Activated naive CD4-positive, alpha-beta T cell treated with anti-CD3 and anti-CD28 coated beads, Interleukin-2, amount 10 ng/mL, durations not matched to agents 7 days and 5 days (primary cell): ENCODE data around the gene DIPK1C.

Experiments used
- CTCF ChIA-PET: fragments of 350-600 bp; sonication (Branson Sonifier 250); formaldehyde crosslinking; loops from one replicate; lab custom pipeline; 2021; ENCODE audit warnings: antibody characterized with exemption; lab: Charles Lee
- DNase-seq: peaks from one replicate; pipeline ENCODE4 v3.0.0-alpha.2; 2020
- H3K27ac Mint-ChIP-seq: one replicate; pipeline ENCODE4 v1.8.0; 2021; ENCODE audit warnings: mild to moderate bottlenecking, moderate library complexity, mixed read lengths
- H3K27me3 Mint-ChIP-seq: one replicate; pipeline ENCODE4 v1.8.0; 2021; ENCODE audit warnings: mild to moderate bottlenecking, mixed read lengths
- H3K36me3 Mint-ChIP-seq: one replicate; pipeline ENCODE4 v1.8.0; 2021; ENCODE audit warnings: mixed read lengths
- H3K4me1 Mint-ChIP-seq: one replicate; pipeline ENCODE4 v1.8.0; 2021; ENCODE audit warnings: mixed read lengths
- H3K4me3 Mint-ChIP-seq: one replicate; pipeline ENCODE4 v1.8.0; 2021; ENCODE audit warnings: mild to moderate bottlenecking, moderate library complexity, mixed read lengths
- H3K9me3 Mint-ChIP-seq: one replicate; pipeline ENCODE4 v1.8.0; 2021; ENCODE audit warnings: mixed read lengths

The DIPK1C gene

GRCh38 chr18:74477771-74478170, 20.7 kb upstream of the DIPK1C start:
- CTCF ChIA-PET, result no interaction called here
- H3K27me3 Mint-ChIP-seq, result peaks cover 32% of the 10 kb centered on the region
- no peak overlapping the region for H3K27ac Mint-ChIP-seq
- H3K36me3 Mint-ChIP-seq, result no peaks in the 10 kb centered on the region
- H3K4me3 Mint-ChIP-seq, result no peak overlapping the region
- DNase-seq, result no peak
- no peaks in the 10 kb centered on the region for H3K9me3 Mint-ChIP-seq
- no peaks in the 10 kb centered on the region for H3K4me1 Mint-ChIP-seq

- no peak overlapping the region for H3K27ac Mint-ChIP-seq
- H3K4me3 Mint-ChIP-seq, result no peak overlapping the region
- no peaks in the 10 kb centered on the region for H3K9me3 Mint-ChIP-seq
- no peaks in the 10 kb centered on the region for H3K36me3 Mint-ChIP-seq
- CTCF ChIA-PET, result no interaction called here
- H3K4me1 Mint-ChIP-seq, result no peaks in the 10 kb centered on the region
- H3K27me3 Mint-ChIP-seq, result peaks cover 29% of the 10 kb centered on the region
- no peak for DNase-seq
Measured at GRCh38 chr18:74476140-74476539, 19.0 kb upstream of the DIPK1C start.

GRCh38 chr18:74473976-74474640, 17.0 kb upstream of the DIPK1C start:
- DNase-seq, result no peak
- H3K27ac Mint-ChIP-seq, result no peak overlapping the region
- H3K36me3 Mint-ChIP-seq, result no peaks in the 10 kb centered on the region
- H3K4me3 Mint-ChIP-seq, result no peak overlapping the region
- no peaks in the 10 kb centered on the region for H3K4me1 Mint-ChIP-seq
- H3K9me3 Mint-ChIP-seq, result peaks cover 4% of the 10 kb centered on the region
- peaks cover 26% of the 10 kb centered on the region for H3K27me3 Mint-ChIP-seq
- CTCF ChIA-PET, result no interaction called here

- H3K27ac Mint-ChIP-seq, result no peak overlapping the region
- H3K27me3 Mint-ChIP-seq, result peaks cover 22% of the 10 kb centered on the region
- no peak overlapping the region for H3K4me3 Mint-ChIP-seq
- no peaks in the 10 kb centered on the region for H3K36me3 Mint-ChIP-seq
- DNase-seq, result no peak
- no peaks in the 10 kb centered on the region for H3K4me1 Mint-ChIP-seq
- peaks cover 4% of the 10 kb centered on the region for H3K9me3 Mint-ChIP-seq
- CTCF ChIA-PET, result no interaction called here
Measured at GRCh38 chr18:74472312-74472711, 15.2 kb upstream of the DIPK1C start.

- Mint-ChIP-seq H3K4me3 (no peak overlapping the region), H3K4me1 (no peaks in the 10 kb centered on the region), H3K27ac (no peak overlapping the region), H3K27me3 (peaks cover 14% of the 10 kb centered on the region), H3K9me3 (peaks cover 4% of the 10 kb centered on the region), H3K36me3 (no peaks in the 10 kb centered on the region)
- CTCF ChIA-PET, result no interaction called here
- no peak for DNase-seq
Measured at GRCh38 chr18:74468547-74469061, 11.5 kb upstream of the DIPK1C start.

- peaks cover 25% of the 10 kb centered on the region for H3K27me3 Mint-ChIP-seq
- DNase-seq, result no peak
- no peaks in the 10 kb centered on the region for H3K4me1 Mint-ChIP-seq
- CTCF ChIA-PET, result no interaction called here
- H3K27ac Mint-ChIP-seq, result no peak overlapping the region
- H3K36me3 Mint-ChIP-seq, result no peaks in the 10 kb centered on the region
- H3K4me3 Mint-ChIP-seq, result no peak overlapping the region
- peaks cover 4% of the 10 kb centered on the region for H3K9me3 Mint-ChIP-seq
Measured at GRCh38 chr18:74465775-74466174, 8.7 kb upstream of the DIPK1C start.

GRCh38 chr18:74463983-74464382, 6.9 kb upstream of the DIPK1C start:
- DNase-seq, result no peak
- no peaks in the 10 kb centered on the region for H3K4me1 Mint-ChIP-seq
- H3K4me3 Mint-ChIP-seq, result no peak overlapping the region
- H3K36me3 Mint-ChIP-seq, result no peaks in the 10 kb centered on the region
- no peaks in the 10 kb centered on the region for H3K9me3 Mint-ChIP-seq
- H3K27ac Mint-ChIP-seq, result no peak overlapping the region
- CTCF ChIA-PET, result no interaction called here
- H3K27me3 Mint-ChIP-seq, result peaks cover 38% of the 10 kb centered on the region

- CTCF ChIA-PET, result no interaction called here
- H3K36me3 Mint-ChIP-seq, result no peaks in the 10 kb centered on the region
- no peak for DNase-seq
- peaks cover 1% of the 10 kb centered on the region for H3K4me1 Mint-ChIP-seq
- no peak overlapping the region for H3K4me3 Mint-ChIP-seq
- no peaks in the 10 kb centered on the region for H3K9me3 Mint-ChIP-seq
- H3K27ac Mint-ChIP-seq, result no peak overlapping the region
- H3K27me3 Mint-ChIP-seq, result peaks cover 46% of the 10 kb centered on the region
Measured at GRCh38 chr18:74463254-74463653, 6.1 kb upstream of the DIPK1C start.

- DNase-seq, result no peak
- Mint-ChIP-seq H3K4me3 (no peak overlapping the region), H3K4me1 (peaks cover 7% of the 10 kb centered on the region), H3K27ac (no peak overlapping the region), H3K36me3 (peaks cover 1% of the 10 kb centered on the region), H3K9me3 (no peaks in the 10 kb centered on the region), H3K27me3 (peaks cover 58% of the 10 kb centered on the region)
- CTCF ChIA-PET, result no interaction called here
Measured at GRCh38 chr18:74460825-74461224, 3.7 kb upstream of the DIPK1C start.

GRCh38 chr18:74459889-74460288, 2.8 kb upstream of the DIPK1C start:
- Mint-ChIP-seq H3K27me3 (peaks cover 66% of the 10 kb centered on the region), H3K36me3 (peaks cover 1% of the 10 kb centered on the region), H3K9me3 (no peaks in the 10 kb centered on the region), H3K4me3 (no peak overlapping the region), H3K27ac (no peak overlapping the region), H3K4me1 (peaks cover 7% of the 10 kb centered on the region)
- CTCF ChIA-PET, result no interaction called here
- DNase-seq, result no peak

- CTCF ChIA-PET, result no interaction called here
Measured at GRCh38 chr18:74457725-74458421, 765 bp upstream of the DIPK1C start.

GRCh38 chr18:74456349-74457042, 612 bp downstream of the DIPK1C start:
- Mint-ChIP-seq H3K27me3 (peaks cover 76% of the 10 kb centered on the region), H3K4me3 (peak overlapping the region; percentile 21), H3K36me3 (peaks cover 1% of the 10 kb centered on the region), H3K4me1 (peaks cover 7% of the 10 kb centered on the region), H3K27ac (no peak overlapping the region), H3K9me3 (no peaks in the 10 kb centered on the region)
- DNase-seq, result no peak
- CTCF ChIA-PET, result interaction anchor here (1.3 to 1.5 kb wide), 3 partner anchors 37 to 114 kb away, joined by 3 to 4 read pairs (median 4); no protein-coding TSS in a partner anchor

More at GRCh38 chr18:74457725-74458421, 765 bp upstream of the DIPK1C start:
- Mint-ChIP-seq H3K27ac (peak overlapping the region; percentile 22), H3K36me3 (peaks cover 1% of the 10 kb centered on the region), H3K27me3 (peaks cover 73% of the 10 kb centered on the region), H3K4me1 (peaks cover 7% of the 10 kb centered on the region), H3K9me3 (no peaks in the 10 kb centered on the region), H3K4me3 (peak overlapping the region; percentile 61)
- no peak for DNase-seq

- H3K36me3 Mint-ChIP-seq, result peaks cover 1% of the 10 kb centered on the region
- H3K27ac Mint-ChIP-seq, result no peak overlapping the region
- peaks cover 7% of the 10 kb centered on the region for H3K4me1 Mint-ChIP-seq
- H3K9me3 Mint-ChIP-seq, result no peaks in the 10 kb centered on the region
- CTCF ChIA-PET, result interaction anchor here (1.3 to 1.5 kb wide), 3 partner anchors 37 to 113 kb away, joined by 3 to 4 read pairs (median 4); no protein-coding TSS in a partner anchor
- DNase-seq, result no peak
- peaks cover 77% of the 10 kb centered on the region for H3K27me3 Mint-ChIP-seq
- H3K4me3 Mint-ChIP-seq, result no peak overlapping the region
Measured at GRCh38 chr18:74456017-74456348, 1.1 kb downstream of the DIPK1C start.

GRCh38 chr18:74455386-74455785, 1.7 kb downstream of the DIPK1C start:
- Mint-ChIP-seq H3K27me3 (peaks cover 79% of the 10 kb centered on the region), H3K27ac (no peak overlapping the region), H3K36me3 (peaks cover 1% of the 10 kb centered on the region), H3K4me3 (no peak overlapping the region), H3K4me1 (peaks cover 7% of the 10 kb centered on the region), H3K9me3 (no peaks in the 10 kb centered on the region)
- CTCF ChIA-PET, result interaction anchor here (1.5 kb wide), 2 partner anchors 102 to 113 kb away, joined by 3 to 4 read pairs; no protein-coding TSS in a partner anchor
- DNase-seq, result no peak
